Activated CD4-positive, CD25-positive, alpha-beta regulatory T cell (primary cell): ENCODE data around the gene MEGF11.

Experiments
- DNase-seq, 4 experiments: peaks; one replicate each; lab custom pipeline; 2025; lab: John Stamatoyannopoulos, UW

Gene MEGF11

GRCh38 chr15:66065325-66065724 is 188.2 kb downstream of the MEGF11 start:
- no peak for DNase-seq

- no peak for DNase-seq
Observed at GRCh38 chr15:66063147-66063546, 190.4 kb downstream of the MEGF11 start.

- no peak for DNase-seq
Observed at GRCh38 chr15:66057089-66057488, 196.5 kb downstream of the MEGF11 start.

- DNase-seq: no peak
Observed at GRCh38 chr15:66053991-66054390, 199.6 kb downstream of the MEGF11 start.

DNA sequence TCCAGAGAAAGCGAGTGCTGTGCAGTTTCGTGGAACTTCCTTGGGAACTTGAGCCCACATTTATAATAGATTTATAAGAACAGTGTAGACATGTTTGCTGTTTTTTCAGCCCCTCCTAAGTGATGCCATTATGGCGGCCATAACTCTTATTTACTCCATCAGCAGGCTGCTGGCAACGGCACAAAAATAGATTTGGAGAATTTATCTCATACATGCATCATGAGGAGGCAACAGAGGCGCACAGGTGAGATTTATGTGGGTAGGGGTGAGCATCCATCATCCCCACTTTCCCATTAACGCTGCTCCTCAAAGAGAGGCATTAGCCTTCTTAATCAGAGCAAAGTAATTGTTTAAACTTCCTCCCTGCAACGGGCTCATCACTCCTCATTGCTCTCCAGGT is 201.7 kb downstream of the MEGF11 start:
- no peak for DNase-seq

DNA sequence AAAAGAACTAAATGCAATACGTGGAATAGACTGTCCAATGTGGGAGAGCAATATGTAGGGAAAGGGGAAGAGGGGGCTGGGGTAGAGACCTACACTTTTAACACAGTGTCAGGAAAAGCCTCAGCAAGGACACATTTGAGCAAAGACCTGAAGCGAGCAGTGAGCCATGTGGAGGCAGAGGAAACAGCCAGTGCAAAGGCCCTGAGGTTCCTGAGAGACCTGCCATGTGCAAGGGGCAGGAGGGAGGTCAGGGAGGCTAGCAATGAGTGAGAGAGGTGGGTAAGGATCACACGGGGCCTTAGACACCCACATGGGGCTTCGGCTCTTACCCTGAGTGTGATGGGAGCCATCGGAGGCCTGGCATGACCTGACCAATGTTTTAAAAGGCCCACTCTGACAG is 203.3 kb downstream of the MEGF11 start:
- no peak for DNase-seq

DNA sequence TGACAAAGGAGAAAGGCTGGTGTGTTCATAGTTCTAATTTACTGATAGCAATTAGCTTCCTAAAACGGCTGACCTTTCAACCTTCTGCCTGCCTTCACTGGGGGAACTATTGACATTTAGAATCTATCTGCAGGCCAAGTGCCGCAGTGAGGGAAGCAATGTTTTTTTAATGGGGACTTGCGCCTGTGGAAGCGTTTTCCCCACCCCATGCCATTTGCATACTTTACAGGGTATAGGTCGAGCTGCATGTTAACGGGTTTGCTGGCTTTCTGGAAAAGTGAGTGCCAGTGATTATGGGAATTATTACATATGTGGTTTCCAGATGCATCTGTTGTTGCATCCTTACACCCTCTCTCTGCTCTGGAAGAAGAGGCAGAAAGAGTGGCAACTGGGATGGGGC is 204.2 kb downstream of the MEGF11 start:
- no peak for DNase-seq

- no peak for DNase-seq
Observed at GRCh38 chr15:66047321-66048024, 206.1 kb downstream of the MEGF11 start.

GRCh38 chr15:66046751-66047150 is 206.8 kb downstream of the MEGF11 start:
- DNase-seq: no peak

DNA sequence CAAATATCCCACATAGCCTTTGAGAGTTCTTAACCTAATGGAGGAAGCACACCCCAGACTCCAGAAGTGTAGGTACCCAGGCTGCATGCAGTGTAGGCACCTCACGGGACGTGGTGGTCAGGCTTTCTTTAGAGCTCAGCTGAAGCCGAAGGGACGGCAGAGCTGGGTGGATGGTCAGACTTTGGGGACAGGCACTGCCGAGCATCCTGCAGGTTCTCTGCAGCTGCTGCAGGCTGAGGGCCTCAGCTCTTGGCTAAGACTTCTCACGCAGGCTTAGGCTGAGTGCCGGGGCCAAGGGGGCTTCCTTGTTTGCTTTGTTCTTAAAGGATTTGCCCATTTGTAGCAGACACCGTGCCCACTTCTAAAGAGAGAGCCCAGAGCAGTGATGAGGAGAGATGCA is 207.2 kb downstream of the MEGF11 start:
- DNase-seq: no peak

DNA sequence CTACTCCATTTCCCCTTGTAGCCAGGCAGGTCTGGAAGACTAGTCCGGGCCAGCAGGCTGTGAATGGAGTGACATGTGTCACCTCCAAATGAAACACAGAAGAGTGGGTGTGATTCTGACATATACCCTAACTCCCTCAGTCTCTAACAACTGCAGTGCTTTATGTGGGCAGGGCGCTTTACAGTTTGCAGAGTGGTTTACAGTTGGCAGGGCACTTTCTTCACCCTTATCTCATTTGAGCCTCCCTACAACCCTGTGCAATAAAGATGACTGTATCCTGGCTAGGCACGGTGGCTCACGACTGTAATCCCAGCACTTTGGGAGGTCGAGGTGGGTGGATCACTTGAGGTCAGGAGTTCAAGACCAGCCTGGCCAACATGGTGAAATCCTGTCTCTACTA is 208.0 kb downstream of the MEGF11 start:
- DNase-seq: no peak

DNA sequence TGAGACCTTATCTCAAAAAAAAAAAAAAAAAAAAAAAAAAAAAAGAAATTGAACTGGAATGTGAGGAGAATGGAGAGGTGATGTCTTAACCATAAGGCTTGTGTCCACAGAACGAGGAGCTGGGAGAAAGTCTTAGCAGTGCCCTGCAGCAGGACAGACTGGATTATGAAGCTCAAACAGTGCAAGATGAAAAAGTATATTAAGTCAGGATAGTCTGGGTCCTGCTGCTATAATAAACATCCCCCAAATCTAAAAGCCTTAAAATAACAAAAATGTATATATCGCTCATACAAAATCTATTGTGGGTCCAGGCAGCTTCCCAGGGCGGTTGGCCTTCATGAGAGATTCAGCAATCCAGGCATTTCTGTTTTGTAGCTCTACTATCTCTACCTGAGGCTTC is 208.7 kb downstream of the MEGF11 start:
- DNase-seq: no peak

GRCh38 chr15:66043264-66043663 is 210.3 kb downstream of the MEGF11 start:
- no peak for DNase-seq

DNA sequence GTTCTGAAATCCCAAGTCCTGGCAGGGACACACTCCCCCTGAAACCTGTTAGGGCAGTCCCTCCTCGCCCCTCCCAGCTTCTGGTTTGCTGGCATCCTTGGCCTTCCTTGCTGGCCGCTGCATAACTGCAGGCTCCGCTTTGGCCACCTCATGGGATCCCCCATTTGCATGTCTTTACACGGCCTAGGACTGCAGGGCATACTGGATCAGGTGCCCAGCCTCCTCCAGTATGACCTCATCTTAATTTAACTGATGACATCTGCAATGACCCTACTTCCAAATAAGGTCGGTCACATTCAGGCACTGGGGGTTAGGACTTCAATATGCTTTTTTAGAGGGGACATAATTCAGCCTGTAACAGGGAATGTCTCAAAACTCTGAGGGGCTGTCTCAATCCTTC is 210.9 kb downstream of the MEGF11 start:
- no peak for DNase-seq

GRCh38 chr15:66041276-66041675 is 212.3 kb downstream of the MEGF11 start:
- no peak for DNase-seq

DNA sequence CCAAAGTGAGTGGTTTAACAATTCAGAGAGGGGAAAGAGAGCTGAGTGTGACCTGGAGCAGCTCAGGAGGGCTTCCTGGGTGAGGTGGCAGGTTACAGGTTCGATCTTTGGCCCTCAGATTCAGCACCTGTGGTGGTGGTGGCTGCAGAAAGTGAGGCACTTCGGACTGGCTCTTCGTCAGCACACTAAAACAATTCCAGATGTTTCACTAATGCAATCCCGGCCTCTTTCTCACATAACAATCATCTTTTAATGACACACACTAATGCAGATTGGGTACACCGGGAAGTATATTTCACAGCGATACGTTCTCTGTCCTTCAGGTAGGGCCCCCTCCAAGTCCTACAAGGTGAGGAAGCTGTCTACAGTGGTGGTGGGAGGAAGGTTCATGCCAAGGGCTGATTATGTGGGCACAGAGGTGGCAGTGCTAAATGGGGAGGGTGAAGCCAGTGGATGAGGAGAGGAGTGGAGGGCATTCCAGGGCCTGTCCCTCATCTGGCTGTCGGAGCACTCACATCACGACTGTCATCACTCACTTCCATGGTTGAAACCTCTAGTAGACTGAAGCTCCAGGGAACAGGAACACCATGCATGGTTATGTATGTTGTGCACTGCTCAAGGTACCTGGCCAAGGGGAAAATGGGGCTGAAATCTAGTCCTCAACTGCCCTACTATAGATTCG is 213.2 kb downstream of the MEGF11 start:
- DNase-seq: no peak

- no peak for DNase-seq
Observed at GRCh38 chr15:66039117-66039871, 214.3 kb downstream of the MEGF11 start.

DNA sequence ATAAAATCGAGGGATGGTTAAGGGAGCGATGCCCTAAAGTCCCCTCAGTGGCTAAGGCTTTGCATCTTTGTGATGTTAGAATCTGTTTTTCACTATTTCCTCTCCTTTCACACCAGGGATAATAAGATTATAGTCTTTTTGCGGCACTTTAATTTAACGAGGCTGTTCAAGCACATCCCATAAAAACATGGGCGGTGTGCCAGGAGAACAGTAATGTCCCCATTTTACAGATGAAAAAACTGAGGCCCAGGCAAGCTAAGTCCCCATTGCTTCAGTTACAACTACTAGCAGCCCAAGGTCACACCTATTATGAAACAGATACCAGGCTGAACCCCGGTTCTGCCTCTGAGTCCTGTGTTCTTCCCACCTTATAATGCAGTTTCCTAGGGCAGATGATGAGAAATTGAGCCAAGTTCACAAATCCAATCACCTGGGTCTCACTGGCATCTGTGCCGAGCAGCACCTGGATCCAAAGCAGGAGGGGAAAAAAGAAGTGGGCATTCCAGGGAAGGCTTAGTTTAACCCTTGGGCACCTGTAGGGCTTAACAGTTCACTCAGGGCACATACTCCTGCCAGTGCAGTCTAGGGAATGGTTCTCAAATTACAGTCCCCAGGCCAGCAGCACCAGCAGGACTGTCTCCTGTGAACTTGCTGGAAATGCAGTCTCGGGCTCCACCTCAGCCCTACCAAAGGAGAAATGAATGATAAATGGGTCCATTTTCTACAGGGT is 215.0 kb downstream of the MEGF11 start:
- no peak for DNase-seq

- DNase-seq: no peak
Observed at GRCh38 chr15:66036859-66037258, 216.7 kb downstream of the MEGF11 start.

GRCh38 chr15:66035901-66036300 is 217.6 kb downstream of the MEGF11 start:
- no peak for DNase-seq

GRCh38 chr15:66033143-66033542 is 220.4 kb downstream of the MEGF11 start:
- no peak for DNase-seq

- DNase-seq: no peak
Observed at GRCh38 chr15:66032006-66032405, 221.5 kb downstream of the MEGF11 start.
